K562 (cell line): ENCODE measurements around the gene SAMD10. TPM values are rescaled to one million over a fixed set of nuclear protein-coding genes. Genes with fewer than 3 reads are reported as not detected.

Experiments
- CBX5 ChIP-seq: IDR thresholded peaks from 2 replicates; pipeline ENCODE4 v1.6.1; 2014; ENCODE audit warnings: low read depth, borderline replicate concordance
- DNMT1 ChIP-seq: fragments of 450-650 bp; IDR thresholded peaks from 2 replicates; pipeline ENCODE4 v1.6.1; 2016; ENCODE audit warnings: antibody characterized with exemption, mild to moderate bottlenecking
- ERF ChIP-seq: fragments of 450-650 bp; formaldehyde crosslinking; IDR thresholded peaks from 2 replicates; pipeline ENCODE4 v1.4.0; 2020; ENCODE audit warnings: mild to moderate bottlenecking, mixed read lengths
- FOXA1 ChIP-seq: fragments of 450-650 bp; IDR thresholded peaks from 2 replicates; pipeline ENCODE4 v1.6.1; 2016; ENCODE audit warnings: mild to moderate bottlenecking, borderline replicate concordance
- FOXM1 ChIP-seq, 2 experiments: fragments of 450-650 bp in 1 of 2; sonication (generic) in 1 of 2; formaldehyde crosslinking in 1 of 2; IDR thresholded peaks; 2 replicates each; pipeline versions ENCODE4 v1.6.1 to v1.9.0; 2017 to 2022; ENCODE audit warnings: low read depth in 2 of 2, mild to moderate bottlenecking in 2 of 2, missing genetic modification reagents in 1 of 2, moderate library complexity in 1 of 2
- HDAC1 ChIP-seq, 2 experiments: fragments of 450-650 bp; IDR thresholded peaks; 2 replicates each; pipeline ENCODE4 v1.6.1; 2016 to 2017; ENCODE audit warnings: inconsistent platforms in 1 of 2, mild to moderate bottlenecking in 1 of 2, moderate library complexity in 1 of 2
- NONO ChIP-seq, 2 experiments: fragments of 200-400 bp in 1 of 2; fragments of 450-650 bp in 1 of 2; formaldehyde crosslinking in 1 of 2; IDR thresholded peaks; 2 replicates each; pipeline ENCODE4 v1.6.1; 2017; ENCODE audit warnings: low read depth in 2 of 2, mild to moderate bottlenecking in 2 of 2, moderate library complexity in 2 of 2, low read length in 1 of 2
- NUFIP1 ChIP-seq: fragments of 450-650 bp; IDR thresholded peaks from 2 replicates; pipeline ENCODE4 v1.6.1; 2018; ENCODE audit not compliant: partially characterized antibody
- POLR3A ChIP-seq: IDR thresholded peaks from 2 replicates; pipeline ENCODE4 v1.6.1; 2011; ENCODE audit warnings: borderline replicate concordance, mild to moderate bottlenecking, moderate library complexity; ENCODE audit not compliant: insufficient read length, insufficient read depth; ENCODE audit errors: extremely low read depth
- SNRNP70 ChIP-seq: fragments of 200-400 bp; formaldehyde crosslinking; optimal IDR thresholded peaks from 2 replicates; pipeline ENCODE3; 2017; ENCODE audit warnings: low read depth, low read length
- TRIM24 ChIP-seq, 2 experiments: fragments of 450-650 bp; IDR thresholded peaks; 2 replicates each; pipeline ENCODE4 v1.6.1; 2016
- ZNF124 ChIP-seq: sonication (generic); formaldehyde crosslinking; IDR thresholded peaks from 2 replicates; pipeline ENCODE4 v1.8.1; 2022; ENCODE audit warnings: missing genetic modification reagents
- ZNF23 ChIP-seq: fragments of 250-450 bp; sonication (Bioruptor Pico); IDR thresholded peaks from 2 replicates; pipeline ENCODE4 v1.4.0; 2020; ENCODE audit warnings: mild to moderate bottlenecking
- ZNF347 ChIP-seq: fragments of 450-650 bp; formaldehyde crosslinking; IDR thresholded peaks from 2 replicates; pipeline ENCODE4 v1.4.0; 2020; ENCODE audit warnings: low read depth, mild to moderate bottlenecking, moderate library complexity
- polyA plus RNA-seq, 8 experiments: library from polyadenylated mRNA; depleted of rRNA in 4 of 8; stranded (reverse) in 5 of 8; unstranded in 3 of 8; fragments of >200 nt; fragmentation: Nextera tagmentation in 2 of 8; fragmentation: Illumina TruSeq in 1 of 8; extraction: Ambion mirVana in 2 of 8; extraction: Trizol in 1 of 8; gene quantifications; 2 replicates each; pipeline versions ENCODE4 v1.2.1 to v1.2.3, GENCODE V29; 2011 to 2014; ENCODE audit warnings: inconsistent platforms in 1 of 8, missing spikeins in 1 of 8
- total RNA-seq, 7 experiments: library from RNA; depleted of rRNA in 6 of 7; stranded (reverse); fragments of >200 nt in 6 of 7; fragmentation: Illumina TruSeq in 2 of 7; extraction: Trizol in 2 of 7; gene quantifications; 2 replicates each; pipeline versions ENCODE4 v1.2.1 to v1.2.3, GENCODE V29; 2011 to 2021; ENCODE audit warnings: low replicate concordance in 1 of 7
- TF ChIP-seq, protein P1 (sequence below): fragments of 450-650 bp; IDR thresholded peaks from 2 replicates; pipeline ENCODE4 v1.7.0; 2016; ENCODE audit warnings: borderline replicate concordance
- TF ChIP-seq, protein P2 (sequence below), 2 experiments: IDR thresholded peaks in 1 of 2; conservative IDR thresholded peaks in 1 of 2; 2 replicates each; pipeline ENCODE4 v1.6.1; 2016; ENCODE audit warnings: low read depth in 2 of 2, mild to moderate bottlenecking in 1 of 2, missing compliant biosample characterization in 1 of 2, missing genetic modification characterization in 1 of 2, moderate library complexity in 1 of 2
- TF ChIP-seq, protein P3 (sequence below): IDR thresholded peaks from 2 replicates; pipeline ENCODE4 v1.6.1; 2011; ENCODE audit warnings: borderline replicate concordance, low read depth, mild to moderate bottlenecking, moderate library complexity, low read length; ENCODE audit not compliant: insufficient read depth, poor library complexity, severe bottlenecking
- TF ChIP-seq, protein P4 (sequence below): fragments of 450-650 bp; formaldehyde crosslinking; IDR thresholded peaks from 2 replicates; pipeline ENCODE4 v1.4.0; 2020; ENCODE audit warnings: mild to moderate bottlenecking, moderate library complexity

Gene SAMD10
- total and polyA plus RNA-seq, 9 of the 15 experiments (the other 6 are each of a cell fraction or from before 2014, with no cell fraction given), result 0.37 to 15.2 (median 4.8) TPM

DNA sequence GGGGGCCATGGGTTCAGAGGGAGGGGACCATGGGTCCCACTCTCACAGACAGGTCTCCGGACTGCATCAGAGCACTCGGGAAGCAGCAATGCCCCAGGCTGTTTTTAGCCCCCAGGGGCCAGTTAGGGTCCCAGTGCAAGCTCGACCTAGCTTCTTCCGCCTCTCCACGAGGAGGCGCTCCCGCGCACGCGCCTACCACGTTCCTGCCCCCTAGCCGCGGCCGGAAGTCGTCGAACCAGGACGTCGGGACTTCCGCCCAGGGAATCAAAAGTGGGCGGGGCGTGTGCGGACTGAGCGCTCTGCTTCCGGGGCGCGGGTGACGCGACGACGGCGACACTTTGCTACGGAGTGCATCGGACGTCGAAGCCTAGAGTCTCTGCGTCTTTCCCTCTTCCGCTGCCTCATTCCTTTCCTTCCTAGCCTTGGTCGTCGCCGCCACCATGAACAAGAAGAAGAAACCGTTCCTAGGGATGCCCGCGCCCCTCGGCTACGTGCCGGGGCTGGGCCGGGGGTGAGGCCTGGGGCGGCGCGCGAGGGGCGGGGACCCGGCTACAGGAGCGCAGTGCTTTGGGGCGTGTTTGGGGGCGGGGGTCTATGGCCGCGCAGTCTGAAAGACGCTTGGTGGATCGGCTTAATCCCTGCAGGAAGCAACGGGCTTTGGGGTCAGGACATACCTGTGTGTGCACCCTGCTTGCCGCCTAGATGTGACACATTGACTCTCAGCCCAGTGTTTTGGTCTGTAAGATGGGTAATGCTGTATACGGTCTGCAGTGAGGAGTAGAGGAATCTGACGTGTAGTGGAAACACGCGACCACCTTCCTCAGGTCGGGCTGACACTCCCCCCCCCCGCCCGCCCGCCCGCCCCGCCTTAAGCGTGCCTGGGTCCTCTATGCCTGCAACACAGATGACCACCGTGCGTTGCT is 1.6 kb upstream of the SAMD10 start, which contains the start of gene PRPF6 (continued):
- no peak for TF ChIP-seq FOXM1 (IDR thresholded peaks at IDR 0.05; ENCODE audit: low read depth)
- no peak for TF ChIP-seq FOXM1 (CRISPR knock-in tag; IDR thresholded peaks at IDR 0.05; ENCODE audit: low read depth)
- TF ChIP-seq TRIM24 (IDR thresholded peaks at IDR 0.05), result peak in 1 of 2 experiments; percentile 18; a peak in 1 of 4 replicates
- TF ChIP-seq, protein P1, sequence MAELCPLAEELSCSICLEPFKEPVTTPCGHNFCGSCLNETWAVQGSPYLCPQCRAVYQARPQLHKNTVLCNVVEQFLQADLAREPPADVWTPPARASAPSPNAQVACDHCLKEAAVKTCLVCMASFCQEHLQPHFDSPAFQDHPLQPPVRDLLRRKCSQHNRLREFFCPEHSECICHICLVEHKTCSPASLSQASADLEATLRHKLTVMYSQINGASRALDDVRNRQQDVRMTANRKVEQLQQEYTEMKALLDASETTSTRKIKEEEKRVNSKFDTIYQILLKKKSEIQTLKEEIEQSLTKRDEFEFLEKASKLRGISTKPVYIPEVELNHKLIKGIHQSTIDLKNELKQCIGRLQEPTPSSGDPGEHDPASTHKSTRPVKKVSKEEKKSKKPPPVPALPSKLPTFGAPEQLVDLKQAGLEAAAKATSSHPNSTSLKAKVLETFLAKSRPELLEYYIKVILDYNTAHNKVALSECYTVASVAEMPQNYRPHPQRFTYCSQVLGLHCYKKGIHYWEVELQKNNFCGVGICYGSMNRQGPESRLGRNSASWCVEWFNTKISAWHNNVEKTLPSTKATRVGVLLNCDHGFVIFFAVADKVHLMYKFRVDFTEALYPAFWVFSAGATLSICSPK, result no peak
- no peak for TF ChIP-seq SNRNP70
- no peak for TF ChIP-seq FOXA1
- no peak for TF ChIP-seq ZNF23
- TF ChIP-seq, protein P2, sequence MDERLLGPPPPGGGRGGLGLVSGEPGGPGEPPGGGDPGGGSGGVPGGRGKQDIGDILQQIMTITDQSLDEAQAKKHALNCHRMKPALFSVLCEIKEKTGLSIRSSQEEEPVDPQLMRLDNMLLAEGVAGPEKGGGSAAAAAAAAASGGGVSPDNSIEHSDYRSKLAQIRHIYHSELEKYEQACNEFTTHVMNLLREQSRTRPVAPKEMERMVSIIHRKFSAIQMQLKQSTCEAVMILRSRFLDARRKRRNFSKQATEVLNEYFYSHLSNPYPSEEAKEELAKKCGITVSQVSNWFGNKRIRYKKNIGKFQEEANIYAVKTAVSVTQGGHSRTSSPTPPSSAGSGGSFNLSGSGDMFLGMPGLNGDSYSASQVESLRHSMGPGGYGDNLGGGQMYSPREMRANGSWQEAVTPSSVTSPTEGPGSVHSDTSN (CRISPR knock-in tag; IDR thresholded peaks at IDR 0.05; ENCODE audit: low read depth), result no peak
- TF ChIP-seq, protein P2 (tag; conservative IDR thresholded peaks at IDR 0.05; ENCODE audit: low read depth), result no peak
- TF ChIP-seq NUFIP1, result no peak
- TF ChIP-seq, protein P3, sequence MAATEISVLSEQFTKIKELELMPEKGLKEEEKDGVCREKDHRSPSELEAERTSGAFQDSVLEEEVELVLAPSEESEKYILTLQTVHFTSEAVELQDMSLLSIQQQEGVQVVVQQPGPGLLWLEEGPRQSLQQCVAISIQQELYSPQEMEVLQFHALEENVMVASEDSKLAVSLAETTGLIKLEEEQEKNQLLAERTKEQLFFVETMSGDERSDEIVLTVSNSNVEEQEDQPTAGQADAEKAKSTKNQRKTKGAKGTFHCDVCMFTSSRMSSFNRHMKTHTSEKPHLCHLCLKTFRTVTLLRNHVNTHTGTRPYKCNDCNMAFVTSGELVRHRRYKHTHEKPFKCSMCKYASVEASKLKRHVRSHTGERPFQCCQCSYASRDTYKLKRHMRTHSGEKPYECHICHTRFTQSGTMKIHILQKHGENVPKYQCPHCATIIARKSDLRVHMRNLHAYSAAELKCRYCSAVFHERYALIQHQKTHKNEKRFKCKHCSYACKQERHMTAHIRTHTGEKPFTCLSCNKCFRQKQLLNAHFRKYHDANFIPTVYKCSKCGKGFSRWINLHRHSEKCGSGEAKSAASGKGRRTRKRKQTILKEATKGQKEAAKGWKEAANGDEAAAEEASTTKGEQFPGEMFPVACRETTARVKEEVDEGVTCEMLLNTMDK, result peak; percentile 100
- no peak for TF ChIP-seq POLR3A
- TF ChIP-seq HDAC1 (IDR thresholded peaks at IDR 0.05), result peak in 1 of 2 experiments; percentile 95; a peak in 2 of 4 replicates
- no peak for TF ChIP-seq DNMT1
- TF ChIP-seq ZNF347 (CRISPR knock-in tag), result no peak
- TF ChIP-seq, protein P4, sequence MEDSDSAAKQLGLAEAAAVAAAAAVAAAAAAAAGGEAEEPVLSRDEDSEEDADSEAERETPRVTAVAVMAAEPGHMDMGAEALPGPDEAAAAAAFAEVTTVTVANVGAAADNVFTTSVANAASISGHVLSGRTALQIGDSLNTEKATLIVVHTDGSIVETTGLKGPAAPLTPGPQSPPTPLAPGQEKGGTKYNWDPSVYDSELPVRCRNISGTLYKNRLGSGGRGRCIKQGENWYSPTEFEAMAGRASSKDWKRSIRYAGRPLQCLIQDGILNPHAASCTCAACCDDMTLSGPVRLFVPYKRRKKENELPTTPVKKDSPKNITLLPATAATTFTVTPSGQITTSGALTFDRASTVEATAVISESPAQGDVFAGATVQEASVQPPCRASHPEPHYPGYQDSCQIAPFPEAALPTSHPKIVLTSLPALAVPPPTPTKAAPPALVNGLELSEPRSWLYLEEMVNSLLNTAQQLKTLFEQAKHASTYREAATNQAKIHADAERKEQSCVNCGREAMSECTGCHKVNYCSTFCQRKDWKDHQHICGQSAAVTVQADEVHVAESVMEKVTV (CRISPR knock-in tag), result no peak
- TF ChIP-seq NONO (IDR thresholded peaks at IDR 0.05; ENCODE audit: low read depth in 2 of 2, low read length in 1 of 2), result no peak
- no peak for TF ChIP-seq ERF (CRISPR knock-in tag)
- no peak for TF ChIP-seq ZNF124 (CRISPR knock-in tag)
- TF ChIP-seq CBX5, result 0 out of 2 replicates have a peak, but pooled peaks have one; percentile 62
